ENCODE measurements around the gene CCNDBP1.

CCNDBP1 gene

GRCh38 chr15:43246261-43246774 is 61.1 kb downstream of the CCNDBP1 start:
- no peak for DNase-seq (ENCODE audit: low spot score)
